GM12878 (cell line): Measurements from ENCODE around the gene ARHGAP30. TPM values are rescaled to one million over a fixed set of nuclear protein-coding genes. Genes with fewer than 3 reads are reported as not detected.

ENCODE experiments used
- ATAC-seq: fragments of 200-7000 bp; cut with Tn5 transposase; 3 replicates; pipeline ENCODE4 v1.9.1; 2020; ENCODE audit warnings: mild to moderate bottlenecking, moderate library complexity
- BruUV-seq: library from RNA; stranded (reverse); fragments of 400-500 nt; replicated peaks from 2 replicates; lab custom pipeline; 2021; lab: Mats Ljungman, UMichigan
- CTCF ChIA-PET: fragments of 300-600 bp; sonication (Branson Sonifier 250); formaldehyde crosslinking; extraction: SDS; loops from one replicate; lab custom pipeline; 2021; ENCODE audit warnings: inconsistent platforms; lab: Yijun Ruan, JAX
- POLR2A ChIA-PET: fragments of 350-600 bp; formaldehyde crosslinking; extraction: SDS; loops from one replicate; lab custom pipeline; 2021; ENCODE audit warnings: inconsistent platforms; lab: Charles Lee
- RAD21 ChIA-PET: fragments of 300-600 bp; sonication (Branson Sonifier 250); formaldehyde crosslinking; loops from one replicate; lab custom pipeline; 2023; ENCODE audit warnings: antibody characterized with exemption; ENCODE audit not compliant: unreplicated experiment; lab: Charles Lee
- SMC1A ChIA-PET: fragments of 300-600 bp; sonication (Branson Sonifier 250); formaldehyde crosslinking; loops from one replicate; lab custom pipeline; 2023; ENCODE audit not compliant: unreplicated experiment, uncharacterized antibody; lab: Charles Lee
- DNase-seq: peaks from one replicate; pipeline ENCODE4 v3.0.0-alpha.2; 2011; ENCODE audit warnings: low read depth, low spot score
- FAIRE-seq: peaks from 3 replicates; lab custom pipeline; 2011; peaks lifted over from hg19 to GRCh38; lab: Jason Lieb, UNC
- H2AFZ ChIP-seq: 2 replicates; pipeline ENCODE4 v1.6.0; 2011; ENCODE audit warnings: low read depth, low read length, control low read depth; ENCODE audit not compliant: control insufficient read depth
- H3K27ac ChIP-seq: 2 replicates; pipeline ENCODE4 v1.5.1; 2011; ENCODE audit warnings: control low read depth; ENCODE audit not compliant: control insufficient read depth, insufficient read depth
- H3K27me3 ChIP-seq, 2 experiments: replicated peaks in 1 of 2; 2 replicates each; pipeline versions ENCODE4 v1.6.0 to v1.6.1; 2011; ENCODE audit warnings: low read length in 1 of 2; ENCODE audit not compliant: control insufficient read depth in 2 of 2, insufficient read depth in 2 of 2
- H3K36me3 ChIP-seq, 2 experiments: 2 replicates each; pipeline ENCODE4 v1.5.1; 2011; ENCODE audit warnings: low read length in 1 of 2; ENCODE audit not compliant: control insufficient read depth in 2 of 2, insufficient read depth in 2 of 2
- H3K4me1 ChIP-seq: 2 replicates; pipeline ENCODE4 v1.6.1; 2011; ENCODE audit warnings: mild to moderate bottlenecking, low read length, moderate library complexity, mixed read lengths; ENCODE audit not compliant: control insufficient read depth, insufficient read depth
- H3K4me2 ChIP-seq: 2 replicates; pipeline ENCODE4 v1.6.0; 2011; ENCODE audit warnings: control low read depth; ENCODE audit not compliant: control insufficient read depth, insufficient read depth
- H3K4me3 ChIP-seq: fragments of 200-600 bp; sonication (generic); 2 replicates; pipeline ENCODE4 v1.5.1; 2016
- H3K79me2 ChIP-seq: 2 replicates; pipeline ENCODE4 v1.6.0; 2011; ENCODE audit warnings: low read length; ENCODE audit not compliant: control insufficient read depth, insufficient read depth
- H3K9ac ChIP-seq: 2 replicates; pipeline ENCODE4 v1.8.0; 2011; ENCODE audit warnings: low read length, control low read depth, mixed read lengths; ENCODE audit not compliant: control insufficient read depth, insufficient read depth
- H3K9me3 ChIP-seq: replicated peaks from 3 replicates; pipeline ENCODE4 v1.5.1; 2011; ENCODE audit warnings: mild to moderate bottlenecking, low read length; ENCODE audit not compliant: control insufficient read depth, insufficient read depth
- H4K20me1 ChIP-seq: 2 replicates; pipeline ENCODE4 v1.6.0; 2011; ENCODE audit not compliant: control insufficient read depth, insufficient read depth
- FOXK2 ChIP-seq: fragments of 450-650 bp; IDR thresholded peaks from 2 replicates; pipeline ENCODE4 v1.6.1; 2017; ENCODE audit warnings: mild to moderate bottlenecking, moderate library complexity
- HCFC1 ChIP-seq: fragments of 150-350 bp; IDR thresholded peaks from 2 replicates; pipeline ENCODE4 v1.6.1; 2014; ENCODE audit warnings: low read length
- PRDM15 ChIP-seq: fragments of 450-650 bp; formaldehyde crosslinking; IDR thresholded peaks from 2 replicates; pipeline ENCODE4 v1.4.0; 2020; ENCODE audit warnings: mild to moderate bottlenecking, moderate library complexity
- RAD21 ChIP-seq: IDR thresholded peaks from 2 replicates; pipeline ENCODE4 v1.6.1; 2011; ENCODE audit warnings: mild to moderate bottlenecking, low read depth, low read length, moderate library complexity; ENCODE audit not compliant: insufficient read depth
- TARDBP ChIP-seq: IDR thresholded peaks from 2 replicates; pipeline ENCODE4 v1.6.1; 2016; ENCODE audit warnings: borderline replicate concordance
- ZBTB40 ChIP-seq: fragments of 450-650 bp; IDR thresholded peaks from 2 replicates; pipeline ENCODE4 v1.6.1; 2016; ENCODE audit warnings: mild to moderate bottlenecking, moderate library complexity, borderline replicate concordance
- WGBS: methylation state at CpG from one replicate; pipeline ENCODE4 v1.1.6; 2016; ENCODE audit warnings: low lambda C conversion rate; ENCODE audit not compliant: insufficient replicate concordance, insufficient coverage; ENCODE audit errors: missing lambda C conversion rate; 5-methylcytosine and 5-hydroxymethylcytosine counted together
- in situ Hi-C: fragments of 300-500 bp; cut with MboI; formaldehyde crosslinking; loops from 9 replicates; pipeline ENCODE4 v1.14.3; 2018; ENCODE audit warnings: mixed read lengths
- intact Hi-C: fragments of 100-400 bp; cut with micrococcal nuclease; formaldehyde crosslinking; loops from one replicate; pipeline ENCODE4 v1.14.2; 2022; ENCODE audit not compliant: unreplicated experiment
- polyA plus RNA-seq, 11 experiments: library from polyadenylated mRNA; depleted of rRNA in 4 of 11; unstranded in 6 of 11; stranded (reverse) in 5 of 11; fragments of >200 nt; fragmentation: Nextera tagmentation in 4 of 11; fragmentation: Illumina TruSeq in 1 of 11; extraction: Ambion mirVana in 4 of 11; extraction: Trizol in 1 of 11; gene quantifications; 1 replicate in 1 of 11; 2 replicates in 10 of 11; pipeline versions ENCODE4 v1.2.1 to v1.2.3, GENCODE V29; 2011 to 2016; ENCODE audit warnings: inconsistent platforms in 2 of 11, missing spikeins in 2 of 11, low read depth in 1 of 11
- total RNA-seq, 4 experiments: library from RNA; depleted of rRNA in 3 of 4; stranded (reverse); fragments of >200 nt in 3 of 4; fragmentation: Illumina TruSeq in 1 of 4; extraction: Trizol in 1 of 4; gene quantifications; 2 replicates each; pipeline versions ENCODE4 v1.2.1 to v1.2.3, GENCODE V29; 2013 to 2021
- TF ChIP-seq, protein P1 (sequence below): IDR thresholded peaks from 2 replicates; pipeline ENCODE4 v1.6.1; 2012; ENCODE audit warnings: mild to moderate bottlenecking, low read depth, low read length
- TF ChIP-seq, protein P2 (sequence below): fragments of 450-650 bp; IDR thresholded peaks from 2 replicates; pipeline ENCODE4 v1.6.1; 2017; ENCODE audit warnings: low read depth, mild to moderate bottlenecking, moderate library complexity

Gene ARHGAP30
- total and polyA plus RNA-seq, 10 of the 15 experiments (the other 5 are each of a cell fraction or from before 2014, with no cell fraction given) = 12.9 to 143 (median 76.3) TPM

DNA sequence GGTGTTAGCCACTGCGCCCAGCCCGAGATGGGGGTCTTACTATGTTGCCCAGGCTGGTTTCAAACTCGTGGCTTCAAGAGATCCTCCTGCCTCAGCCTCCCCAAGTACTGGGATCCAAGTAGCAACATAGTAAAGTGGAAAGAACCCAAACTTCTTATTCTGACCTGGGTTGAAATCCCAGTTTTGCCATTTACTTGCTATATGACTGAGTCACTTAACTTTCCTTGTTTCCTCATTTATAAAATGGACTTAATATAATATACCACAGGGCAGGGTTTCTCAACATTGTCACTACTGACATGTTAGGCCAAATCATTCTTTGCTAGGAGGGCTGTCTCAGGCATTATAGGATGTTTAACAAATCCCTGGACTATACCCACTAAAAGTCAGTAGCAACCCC is 41.4 kb upstream of the ARHGAP30 start:
- WGBS = 94% methylated on average over 3 of the region's 3 CpGs
- no peak overlapping the region for H3K4me2 ChIP-seq
- peaks cover 1 to 2% of the 10 kb centered on the region in 2 experiments; a peak in 1 of 4 replicates for H3K36me3 ChIP-seq
- DNase-seq = no peak
- FAIRE-seq = no peak
- H3K79me2 ChIP-seq = peaks cover 67% of the 10 kb centered on the region
- ATAC-seq = no peak
- RAD21 ChIA-PET = no interaction called here
- CTCF ChIA-PET = no interaction called here
- SMC1A ChIA-PET = interaction anchor here (1.0 to 2.0 kb wide), 2 partner anchors 21 to 28 kb away, joined by 5 to 6 read pairs; no protein-coding TSS in a partner anchor
- no peaks in the 10 kb centered on the region for H3K27me3 ChIP-seq
- POLR2A ChIA-PET = no interaction called here
- H4K20me1 ChIP-seq = no peaks in the 10 kb centered on the region
- no TSS peak for BruUV-seq
- no peak for TF ChIP-seq ZBTB40
- TF ChIP-seq TARDBP = no peak
- no peak for TF ChIP-seq FOXK2
- TF ChIP-seq RAD21 = no peak
- TF ChIP-seq PRDM15 (CRISPR knock-in tag) = no peak
- no peak for TF ChIP-seq HCFC1
- TF ChIP-seq, protein P1, sequence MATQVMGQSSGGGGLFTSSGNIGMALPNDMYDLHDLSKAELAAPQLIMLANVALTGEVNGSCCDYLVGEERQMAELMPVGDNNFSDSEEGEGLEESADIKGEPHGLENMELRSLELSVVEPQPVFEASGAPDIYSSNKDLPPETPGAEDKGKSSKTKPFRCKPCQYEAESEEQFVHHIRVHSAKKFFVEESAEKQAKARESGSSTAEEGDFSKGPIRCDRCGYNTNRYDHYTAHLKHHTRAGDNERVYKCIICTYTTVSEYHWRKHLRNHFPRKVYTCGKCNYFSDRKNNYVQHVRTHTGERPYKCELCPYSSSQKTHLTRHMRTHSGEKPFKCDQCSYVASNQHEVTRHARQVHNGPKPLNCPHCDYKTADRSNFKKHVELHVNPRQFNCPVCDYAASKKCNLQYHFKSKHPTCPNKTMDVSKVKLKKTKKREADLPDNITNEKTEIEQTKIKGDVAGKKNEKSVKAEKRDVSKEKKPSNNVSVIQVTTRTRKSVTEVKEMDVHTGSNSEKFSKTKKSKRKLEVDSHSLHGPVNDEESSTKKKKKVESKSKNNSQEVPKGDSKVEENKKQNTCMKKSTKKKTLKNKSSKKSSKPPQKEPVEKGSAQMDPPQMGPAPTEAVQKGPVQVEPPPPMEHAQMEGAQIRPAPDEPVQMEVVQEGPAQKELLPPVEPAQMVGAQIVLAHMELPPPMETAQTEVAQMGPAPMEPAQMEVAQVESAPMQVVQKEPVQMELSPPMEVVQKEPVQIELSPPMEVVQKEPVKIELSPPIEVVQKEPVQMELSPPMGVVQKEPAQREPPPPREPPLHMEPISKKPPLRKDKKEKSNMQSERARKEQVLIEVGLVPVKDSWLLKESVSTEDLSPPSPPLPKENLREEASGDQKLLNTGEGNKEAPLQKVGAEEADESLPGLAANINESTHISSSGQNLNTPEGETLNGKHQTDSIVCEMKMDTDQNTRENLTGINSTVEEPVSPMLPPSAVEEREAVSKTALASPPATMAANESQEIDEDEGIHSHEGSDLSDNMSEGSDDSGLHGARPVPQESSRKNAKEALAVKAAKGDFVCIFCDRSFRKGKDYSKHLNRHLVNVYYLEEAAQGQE = no peak
- TF ChIP-seq, protein P2, sequence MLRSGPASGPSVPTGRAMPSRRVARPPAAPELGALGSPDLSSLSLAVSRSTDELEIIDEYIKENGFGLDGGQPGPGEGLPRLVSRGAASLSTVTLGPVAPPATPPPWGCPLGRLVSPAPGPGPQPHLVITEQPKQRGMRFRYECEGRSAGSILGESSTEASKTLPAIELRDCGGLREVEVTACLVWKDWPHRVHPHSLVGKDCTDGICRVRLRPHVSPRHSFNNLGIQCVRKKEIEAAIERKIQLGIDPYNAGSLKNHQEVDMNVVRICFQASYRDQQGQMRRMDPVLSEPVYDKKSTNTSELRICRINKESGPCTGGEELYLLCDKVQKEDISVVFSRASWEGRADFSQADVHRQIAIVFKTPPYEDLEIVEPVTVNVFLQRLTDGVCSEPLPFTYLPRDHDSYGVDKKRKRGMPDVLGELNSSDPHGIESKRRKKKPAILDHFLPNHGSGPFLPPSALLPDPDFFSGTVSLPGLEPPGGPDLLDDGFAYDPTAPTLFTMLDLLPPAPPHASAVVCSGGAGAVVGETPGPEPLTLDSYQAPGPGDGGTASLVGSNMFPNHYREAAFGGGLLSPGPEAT = no peak
- in situ Hi-C loops = no loop called here
- intact Hi-C loops = no loop called here
- H3K9ac ChIP-seq = no peak overlapping the region
- H3K9me3 ChIP-seq = no peaks in the 10 kb centered on the region
- no peak overlapping the region for H3K27ac ChIP-seq
- H3K4me3 ChIP-seq = no peak overlapping the region
- no peak overlapping the region for H2AFZ ChIP-seq
- no peaks in the 10 kb centered on the region for H3K4me1 ChIP-seq
